ENCODE measurements around the gene CROCC2. TPM values are rescaled to one million over a fixed set of nuclear protein-coding genes. Genes with fewer than 3 reads are reported as not detected.
A peak's percentile ranks its signal among the peaks of the same experiment; 100 is the strongest.

CROCC2 gene
- total RNA-seq, 1 experiment from 2014 or later = 0.38 TPM

DNA sequence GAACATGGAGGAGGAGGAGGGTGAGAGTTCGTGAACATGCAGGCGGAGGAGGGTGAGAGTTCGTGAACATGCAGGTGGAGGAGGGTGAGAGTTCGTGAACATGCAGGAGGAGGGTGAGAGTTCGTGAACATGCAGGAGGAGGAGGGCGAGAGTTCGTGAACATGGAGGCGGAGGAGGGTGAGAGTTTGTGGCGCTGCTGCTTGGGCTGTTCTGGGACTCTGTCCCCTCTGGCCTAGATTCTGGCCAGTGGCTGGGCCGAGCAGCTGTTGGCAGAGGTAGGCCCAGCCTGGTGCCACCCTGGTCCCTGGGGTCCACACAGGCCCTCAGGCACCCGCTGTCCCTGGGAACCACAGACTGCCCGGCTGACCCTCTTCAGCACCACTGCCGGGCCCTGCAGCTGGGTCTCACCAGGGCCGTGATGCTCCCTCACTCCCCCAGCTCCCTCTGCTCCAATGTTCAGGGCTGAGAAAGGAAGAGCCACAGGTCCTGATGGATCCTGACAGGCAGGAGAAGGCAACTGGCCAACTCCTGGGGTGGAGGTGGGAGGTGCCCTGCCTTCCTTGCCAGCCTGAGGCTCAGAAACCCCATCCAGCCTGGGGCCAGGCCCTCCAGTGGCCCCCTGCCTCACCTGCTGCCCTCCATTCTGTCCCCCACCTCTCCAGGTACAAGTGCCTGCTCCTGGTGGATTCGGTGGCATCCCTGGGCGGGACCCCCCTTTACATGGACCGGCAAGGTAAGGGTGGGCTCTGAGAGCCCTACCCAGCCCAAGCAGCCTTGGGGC lies 33.6 kb upstream of the CROCC2 start:
- DNase-seq = no peak
- Histone ChIP-seq H3K36me3 (replicated peaks; ENCODE audit: control insufficient read depth, insufficient read depth, low read length) (no peaks in the 10 kb centered on the region), H3K27me3 (ENCODE audit: control insufficient read depth, insufficient read depth, low read length) (no peaks in the 10 kb centered on the region), H3K4me3 (ENCODE audit: insufficient read depth, low read depth, low read length) (no peak overlapping the region)

DNA sequence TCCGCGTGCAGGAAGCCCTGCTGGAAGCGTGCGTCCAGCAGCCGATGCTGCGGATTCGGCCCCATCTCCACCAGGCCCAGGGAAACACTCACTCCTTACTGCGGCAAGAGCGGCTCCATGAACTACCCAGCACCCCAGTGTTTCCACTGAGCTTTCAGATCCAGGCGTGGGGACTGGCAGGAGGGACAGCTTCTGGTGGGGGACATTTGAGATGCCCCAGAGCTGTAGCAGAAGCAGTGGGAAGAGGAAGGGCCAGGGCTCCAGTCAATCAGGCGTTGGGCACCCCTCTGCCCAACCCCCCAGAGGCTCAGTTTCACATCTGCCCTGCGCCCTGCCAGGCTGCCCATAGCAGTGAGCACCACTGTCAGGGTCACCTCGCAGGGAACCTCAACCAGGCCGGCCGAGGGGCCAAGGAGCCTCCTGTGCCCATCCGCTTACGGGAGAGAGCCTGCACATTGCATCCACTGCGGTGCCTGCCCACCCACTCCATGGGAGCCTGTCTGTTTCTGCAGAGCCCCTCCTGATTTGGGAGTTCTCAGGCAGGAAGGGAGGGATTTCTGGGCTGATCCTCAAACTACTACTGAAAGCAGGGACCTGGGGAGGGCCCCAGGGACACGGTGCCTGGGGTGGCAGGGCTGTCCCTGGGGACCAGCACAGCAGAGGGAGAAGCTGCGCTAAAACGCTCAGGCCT lies 32.9 kb upstream of the CROCC2 start:
- Histone ChIP-seq H3K27me3 (ENCODE audit: control insufficient read depth, insufficient read depth, low read length) (no peaks in the 10 kb centered on the region), H3K4me3 (ENCODE audit: insufficient read depth, low read depth, low read length) (no peak overlapping the region)
- DNase-seq = peak; percentile 57

DNA sequence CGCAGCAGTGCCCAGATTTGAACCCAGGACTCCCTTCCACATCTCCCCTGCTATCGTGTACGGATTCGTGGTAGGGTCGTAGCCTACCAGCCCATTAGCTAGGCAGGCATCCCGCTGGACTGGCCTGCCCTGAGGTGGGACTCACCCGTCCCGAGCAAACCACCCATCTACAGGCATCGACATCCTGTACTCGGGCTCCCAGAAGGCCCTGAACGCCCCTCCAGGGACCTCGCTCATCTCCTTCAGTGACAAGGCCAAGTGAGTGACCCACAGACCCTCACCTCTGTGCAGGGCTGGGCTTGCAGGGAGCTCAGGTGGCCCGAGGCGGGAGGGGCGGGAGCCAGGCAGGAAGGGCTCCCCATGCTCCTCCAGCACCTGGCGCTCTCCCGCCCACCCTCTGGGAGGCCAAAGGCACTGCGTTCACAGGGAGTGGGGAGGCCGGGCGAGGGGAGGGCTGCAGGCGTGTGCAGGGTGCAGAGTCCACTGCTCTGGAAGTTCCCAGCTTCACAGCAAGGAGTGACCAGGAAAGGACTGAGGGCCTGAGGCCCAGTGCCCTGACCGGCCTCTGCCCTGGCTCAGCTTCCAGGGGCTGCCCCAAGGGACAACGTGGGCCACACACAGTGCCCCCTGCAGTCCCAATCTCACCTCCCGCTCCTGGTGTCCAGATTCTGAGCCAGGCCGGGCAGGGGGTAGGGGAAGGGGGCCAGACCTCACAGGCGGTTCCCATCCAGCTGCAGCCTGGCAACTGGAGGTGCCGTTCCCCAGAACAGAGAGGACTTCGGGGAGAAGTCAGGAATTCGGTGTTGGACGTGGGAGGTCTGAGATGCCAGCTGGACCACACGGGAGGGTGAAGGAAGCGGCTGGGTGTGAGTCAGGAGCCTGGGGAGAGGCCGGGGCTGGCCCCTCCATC lies 32.1 kb upstream of the CROCC2 start:
- peak; percentile 83 for DNase-seq
- H3K27me3 ChIP-seq (ENCODE audit: control insufficient read depth, insufficient read depth, low read length) = no peaks in the 10 kb centered on the region
- no peaks in the 10 kb centered on the region for H3K36me3 ChIP-seq (replicated peaks; ENCODE audit: control insufficient read depth, insufficient read depth, low read length)
- no peak overlapping the region for H3K4me3 ChIP-seq (ENCODE audit: insufficient read depth, low read depth, low read length)

More for the DNA sequence above, 32.9 kb upstream of the CROCC2 start:
- H3K36me3 ChIP-seq (replicated peaks; ENCODE audit: control insufficient read depth, insufficient read depth, low read length) = no peaks in the 10 kb centered on the region

DNA sequence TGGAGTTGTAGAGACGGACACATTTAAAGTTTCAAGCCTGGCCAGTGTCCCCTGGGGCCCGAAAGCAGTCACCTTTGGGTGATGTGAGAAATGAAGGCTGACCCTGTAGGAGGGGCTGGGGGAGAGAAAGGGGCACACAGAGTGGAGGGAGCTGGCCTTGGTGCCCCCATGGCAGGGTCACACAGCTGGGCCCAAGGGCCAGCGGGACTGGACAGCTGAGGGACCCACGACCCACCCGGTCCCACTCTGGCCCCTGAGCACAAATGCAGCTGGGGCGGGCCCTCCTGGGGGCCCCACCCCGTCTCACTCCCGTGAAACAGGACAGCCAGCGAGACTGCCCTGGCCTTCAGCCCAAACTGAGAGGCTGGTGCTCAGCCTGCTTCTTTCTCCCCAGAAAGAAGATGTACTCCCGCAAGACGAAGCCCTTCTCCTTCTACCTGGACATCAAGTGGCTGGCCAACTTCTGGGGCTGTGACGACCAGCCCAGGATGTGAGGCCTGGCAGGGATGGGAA lies 31.4 kb upstream of the CROCC2 start:
- no peaks in the 10 kb centered on the region for H3K36me3 ChIP-seq (replicated peaks; ENCODE audit: control insufficient read depth, insufficient read depth, low read length)
- no peak overlapping the region for H3K4me3 ChIP-seq (ENCODE audit: insufficient read depth, low read depth, low read length)
- no peaks in the 10 kb centered on the region for H3K27me3 ChIP-seq (ENCODE audit: control insufficient read depth, insufficient read depth, low read length)
- peak; percentile 58 for DNase-seq

DNA sequence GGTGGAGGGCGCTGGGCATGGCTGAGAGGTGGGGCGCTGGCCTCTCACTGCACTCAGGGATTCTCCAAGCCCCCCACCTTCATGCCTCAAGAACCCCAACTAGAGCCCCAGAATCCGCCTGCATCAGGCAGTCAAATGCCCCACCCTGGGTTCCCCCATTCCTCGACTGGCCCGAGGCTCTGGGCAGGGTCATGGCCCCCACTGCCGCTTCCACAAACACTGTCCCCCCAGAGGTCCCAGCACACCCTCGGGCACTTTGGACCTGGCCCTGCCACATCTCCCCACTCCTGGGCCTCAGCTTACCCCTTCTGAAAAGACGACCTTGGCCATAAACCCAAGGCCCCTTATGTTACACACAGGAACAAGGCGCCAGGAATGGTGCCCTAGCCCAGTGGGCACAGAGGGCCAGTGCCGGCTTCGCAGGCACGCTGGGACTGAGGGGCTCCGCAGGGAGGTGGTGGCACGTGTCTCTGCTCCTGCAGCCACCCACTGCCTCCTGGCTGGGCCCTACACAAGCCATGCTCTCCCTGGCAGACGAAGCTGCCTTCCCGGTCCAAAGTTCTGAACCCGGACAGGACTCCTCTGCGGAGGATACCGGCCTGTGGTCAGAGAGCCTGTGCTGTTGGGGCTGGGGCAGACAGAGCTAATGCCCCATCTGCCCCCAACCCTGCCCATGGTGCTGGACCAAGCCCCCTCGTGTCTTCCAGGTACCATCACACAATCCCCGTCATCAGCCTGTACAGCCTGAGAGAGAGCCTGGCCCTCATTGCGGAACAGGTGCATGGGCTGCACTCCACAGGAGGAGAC lies 30.7 kb upstream of the CROCC2 start:
- Histone ChIP-seq H3K27me3 (ENCODE audit: control insufficient read depth, insufficient read depth, low read length) (no peaks in the 10 kb centered on the region), H3K4me3 (ENCODE audit: insufficient read depth, low read depth, low read length) (no peak overlapping the region), H3K36me3 (replicated peaks; ENCODE audit: control insufficient read depth, insufficient read depth, low read length) (no peaks in the 10 kb centered on the region)
- DNase-seq = peak; percentile 49

DNA sequence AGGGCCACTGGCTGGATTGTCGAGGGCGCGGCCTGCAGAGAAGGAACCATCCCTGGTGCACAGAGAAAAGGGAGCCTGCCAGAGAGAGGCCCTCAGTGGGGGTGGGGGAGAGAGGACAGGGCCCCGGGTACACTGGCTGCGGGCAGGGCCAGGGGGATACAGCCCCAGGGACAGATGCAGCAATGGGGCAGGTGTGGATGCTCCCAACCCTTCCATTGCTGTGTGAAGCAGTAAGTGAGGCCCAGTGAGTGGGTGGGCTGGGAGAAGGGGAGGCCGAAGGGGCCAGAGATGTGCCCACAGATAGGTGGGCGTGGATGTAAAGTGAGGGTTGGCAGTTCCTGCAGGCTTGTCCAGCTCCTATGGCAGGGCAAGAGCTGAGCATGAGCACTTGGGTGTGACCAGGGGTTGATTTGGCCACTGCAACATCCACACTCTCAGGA lies 30.1 kb upstream of the CROCC2 start:
- DNase-seq = no peak
- no peaks in the 10 kb centered on the region for H3K36me3 ChIP-seq (replicated peaks; ENCODE audit: control insufficient read depth, insufficient read depth, low read length)
- no peak overlapping the region for H3K4me3 ChIP-seq (ENCODE audit: insufficient read depth, low read depth, low read length)
- H3K27me3 ChIP-seq (ENCODE audit: control insufficient read depth, insufficient read depth, low read length) = no peaks in the 10 kb centered on the region

DNA sequence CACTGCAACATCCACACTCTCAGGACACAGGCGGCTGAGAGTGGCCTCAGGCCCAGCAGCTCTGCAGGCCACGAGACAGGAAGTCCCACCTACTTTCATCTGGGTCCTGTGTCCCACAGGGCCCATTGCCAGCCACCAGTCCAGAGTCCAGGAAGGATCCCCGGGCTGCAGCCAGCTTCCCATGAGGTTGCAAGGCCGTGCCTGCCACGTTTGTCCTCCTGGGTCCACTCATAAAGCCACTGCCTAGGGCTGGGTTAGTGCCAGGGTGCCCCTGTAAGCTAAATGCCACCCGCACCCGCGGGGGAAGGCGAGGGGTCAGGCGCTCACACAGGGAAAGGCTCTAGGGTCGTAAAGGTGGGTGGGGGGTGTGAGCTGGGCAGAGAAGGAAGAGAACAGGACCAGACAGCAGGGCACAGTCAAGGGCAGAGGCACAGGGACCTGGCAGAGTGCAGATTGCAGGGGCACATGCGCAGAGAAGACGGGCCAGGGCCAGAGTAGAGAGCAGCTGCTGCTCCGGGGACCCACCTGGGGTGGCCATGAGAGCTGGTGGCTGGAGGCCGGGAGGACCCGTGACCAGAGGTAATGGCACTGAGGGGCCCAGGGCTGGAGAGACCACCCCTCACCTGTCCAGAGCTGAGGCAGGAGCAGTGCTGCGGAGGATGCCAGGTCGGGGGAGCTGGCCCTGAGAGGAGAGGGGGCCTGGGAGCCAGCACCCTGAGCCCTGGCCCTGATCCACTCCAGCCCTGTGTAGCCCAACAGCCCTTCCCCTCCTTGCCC lies 29.5 kb upstream of the CROCC2 start:
- DNase-seq = peak; percentile 60
- H3K36me3 ChIP-seq (replicated peaks; ENCODE audit: control insufficient read depth, insufficient read depth, low read length) = no peaks in the 10 kb centered on the region
- H3K27me3 ChIP-seq (ENCODE audit: control insufficient read depth, insufficient read depth, low read length) = no peaks in the 10 kb centered on the region
- no peak overlapping the region for H3K4me3 ChIP-seq (ENCODE audit: insufficient read depth, low read depth, low read length)

DNA sequence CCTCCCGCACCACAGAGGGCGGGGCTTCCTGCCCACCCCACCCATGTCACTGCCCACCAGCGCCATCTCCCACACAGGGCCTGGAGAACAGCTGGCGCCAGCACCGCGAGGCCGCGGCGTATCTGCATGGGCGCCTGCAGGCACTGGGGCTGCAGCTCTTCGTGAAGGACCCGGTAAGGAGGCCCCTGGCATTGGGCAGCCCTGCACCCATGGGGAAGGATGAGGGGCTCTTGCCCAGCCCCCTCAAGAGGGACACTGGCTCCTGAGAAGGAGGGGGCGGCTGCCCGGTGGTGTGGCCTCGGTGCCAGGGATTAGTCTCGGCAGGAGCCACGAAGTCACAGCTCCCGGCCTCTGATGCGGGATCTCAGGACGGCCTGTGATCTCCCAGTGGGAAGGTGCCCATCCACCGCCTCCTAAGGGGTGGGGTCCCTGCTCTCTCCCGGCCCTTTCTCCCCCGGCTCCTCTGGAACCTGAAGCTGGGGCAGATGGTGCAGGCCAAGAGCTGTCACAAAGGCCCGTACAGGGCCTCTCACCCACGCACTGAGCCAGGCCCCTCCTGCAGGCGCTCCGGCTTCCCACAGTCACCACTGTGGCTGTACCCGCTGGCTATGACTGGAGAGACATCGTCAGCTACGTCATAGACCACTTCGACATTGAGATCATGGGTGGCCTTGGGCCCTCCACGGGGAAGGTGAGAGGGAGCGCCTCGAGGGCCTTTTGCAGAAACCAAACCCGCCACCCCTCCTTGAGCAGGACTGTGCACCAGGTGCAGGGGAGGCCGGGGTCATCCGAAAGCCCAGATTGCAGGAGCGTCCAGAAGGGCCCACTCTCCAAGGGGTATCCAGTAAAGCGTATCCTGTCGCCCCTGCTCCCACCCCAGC lies 28.4 kb upstream of the CROCC2 start:
- Histone ChIP-seq H3K36me3 (replicated peaks; ENCODE audit: control insufficient read depth, insufficient read depth, low read length) (no peaks in the 10 kb centered on the region), H3K27me3 (ENCODE audit: control insufficient read depth, insufficient read depth, low read length) (no peaks in the 10 kb centered on the region), H3K4me3 (ENCODE audit: insufficient read depth, low read depth, low read length) (no peak overlapping the region)
- DNase-seq = peak; percentile 64

DNA sequence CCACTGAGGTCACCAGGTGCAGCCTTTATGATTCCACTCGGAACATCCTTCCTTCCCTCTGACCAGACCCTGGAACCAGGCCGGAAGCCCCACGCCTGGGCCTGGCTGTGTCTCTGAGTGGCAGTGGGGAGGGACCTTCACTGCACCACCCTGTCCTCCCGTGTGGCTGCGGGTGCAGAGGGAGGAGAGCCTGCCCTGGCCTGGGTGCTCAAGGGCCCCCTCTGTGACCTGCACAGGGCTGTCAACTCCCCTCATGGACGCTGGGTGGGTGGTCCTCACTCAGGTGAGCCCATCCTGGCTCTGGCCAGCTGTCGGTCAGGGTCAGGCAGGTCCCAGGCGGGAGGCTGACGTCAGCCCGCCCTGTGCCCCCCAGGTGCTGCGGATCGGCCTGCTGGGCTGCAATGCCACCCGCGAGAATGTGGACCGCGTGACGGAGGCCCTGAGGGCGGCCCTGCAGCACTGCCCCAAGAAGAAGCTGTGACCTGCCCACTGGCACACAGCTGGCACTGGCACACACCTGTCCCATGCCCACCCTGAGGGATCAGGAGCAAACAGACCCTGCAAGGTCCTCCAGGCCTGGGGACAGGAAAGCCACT lies 27.7 kb upstream of the CROCC2 start:
- no peak overlapping the region for H3K4me3 ChIP-seq (ENCODE audit: insufficient read depth, low read depth, low read length)
- no peaks in the 10 kb centered on the region for H3K27me3 ChIP-seq (ENCODE audit: control insufficient read depth, insufficient read depth, low read length)
- H3K36me3 ChIP-seq (replicated peaks; ENCODE audit: control insufficient read depth, insufficient read depth, low read length) = no peaks in the 10 kb centered on the region
- no peak for DNase-seq

DNA sequence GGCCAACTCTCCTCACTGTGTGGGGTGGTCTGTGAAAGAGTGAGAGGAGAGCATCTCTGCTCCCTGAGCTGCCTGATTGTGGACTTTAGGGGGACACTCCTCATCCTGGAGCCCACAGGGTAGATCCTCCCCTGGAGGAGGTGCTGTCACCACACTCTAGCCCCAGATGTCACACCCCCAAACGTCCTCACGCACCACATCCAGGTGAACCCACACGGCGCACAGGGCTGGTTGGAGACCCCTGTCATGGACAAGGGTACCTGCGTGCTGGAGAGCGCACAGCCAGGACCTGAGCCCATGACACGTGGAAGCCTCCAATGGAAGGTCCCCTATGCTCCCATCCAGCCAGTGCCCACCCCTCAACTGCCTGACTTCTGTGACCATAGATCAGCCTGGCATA lies 27.0 kb upstream of the CROCC2 start:
- peak; percentile 44 for DNase-seq
- no peak overlapping the region for H3K4me3 ChIP-seq (ENCODE audit: insufficient read depth, low read depth, low read length)
- H3K27me3 ChIP-seq (ENCODE audit: control insufficient read depth, insufficient read depth, low read length) = no peaks in the 10 kb centered on the region
- no peaks in the 10 kb centered on the region for H3K36me3 ChIP-seq (replicated peaks; ENCODE audit: control insufficient read depth, insufficient read depth, low read length)

DNA sequence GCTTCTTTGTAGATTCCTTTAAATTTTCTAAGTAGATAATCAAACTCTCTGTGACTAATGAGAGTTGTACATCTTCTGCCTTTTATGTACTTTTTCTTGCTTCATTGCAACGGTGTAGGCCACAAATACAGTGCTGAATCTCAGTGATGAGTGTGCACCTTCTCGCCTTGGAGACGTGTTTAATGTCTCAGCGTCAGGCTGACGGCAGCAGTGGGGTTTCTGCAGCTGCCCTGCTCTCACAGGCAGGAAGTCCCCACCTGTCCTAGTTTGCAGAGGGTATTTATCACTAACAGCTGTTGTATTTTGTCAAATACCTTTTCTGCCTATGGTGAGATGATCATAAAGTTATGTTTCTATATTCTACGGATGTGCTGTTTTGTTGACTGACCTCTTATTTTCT lies 24.2 kb upstream of the CROCC2 start:
- Histone ChIP-seq H3K4me3 (ENCODE audit: insufficient read depth, low read depth, low read length) (no peak overlapping the region), H3K27me3 (ENCODE audit: control insufficient read depth, insufficient read depth, low read length) (no peaks in the 10 kb centered on the region), H3K36me3 (replicated peaks; ENCODE audit: control insufficient read depth, insufficient read depth, low read length) (no peaks in the 10 kb centered on the region)
- peak; percentile 57 for DNase-seq

DNA sequence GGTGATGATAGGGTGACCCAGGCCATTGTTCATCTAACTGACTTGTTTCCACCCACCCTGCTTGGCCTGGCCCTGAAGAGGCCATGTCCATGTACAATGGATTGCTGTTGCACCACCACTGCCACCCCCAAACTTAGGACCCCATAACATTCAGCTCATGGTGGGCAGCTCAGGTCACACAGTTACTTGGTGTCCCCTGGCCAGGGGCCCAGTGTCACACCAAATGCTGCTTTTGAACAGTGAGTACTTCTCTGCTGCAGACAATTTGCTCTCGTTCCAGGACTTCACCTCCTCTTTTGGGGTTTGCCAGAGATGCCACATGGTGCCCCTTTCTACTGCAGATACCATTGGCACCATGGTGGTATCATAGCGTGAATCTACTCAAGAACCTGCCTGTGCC lies 21.9 kb upstream of the CROCC2 start:
- Histone ChIP-seq H3K27me3 (ENCODE audit: control insufficient read depth, insufficient read depth, low read length) (no peaks in the 10 kb centered on the region), H3K4me3 (ENCODE audit: insufficient read depth, low read depth, low read length) (no peak overlapping the region), H3K36me3 (replicated peaks; ENCODE audit: control insufficient read depth, insufficient read depth, low read length) (no peaks in the 10 kb centered on the region)
- no peak for DNase-seq
